Cardiac muscle cell (in vitro differentiated cells and primary cell): ENCODE measurements around the gene ITPRID1. TPM values are rescaled to one million over a fixed set of nuclear protein-coding genes. Genes with fewer than 3 reads are reported as not detected.

Experiments used
- DNase-seq, 2 donors: peaks; one replicate each; pipeline versions ENCODE4 v3.0.0 to v3.0.0-alpha.2; 2010 to 2017; ENCODE audit warnings: low read depth in 1 of 2, low spot score in 1 of 2
- H3K27ac ChIP-seq: fragments of 200-600 bp; sonication (generic); 2 replicates; pipeline ENCODE4 v1.5.1; 2016
- H3K27me3 ChIP-seq: fragments of 200-600 bp; sonication (generic); 2 replicates; pipeline ENCODE4 v1.6.0; 2016; ENCODE audit warnings: control low read depth
- H3K36me3 ChIP-seq: fragments of 200-600 bp; sonication (generic); 2 replicates; pipeline ENCODE4 v1.5.1; 2016; ENCODE audit warnings: control low read depth
- H3K4me1 ChIP-seq: fragments of 200-600 bp; sonication (generic); 2 replicates; pipeline ENCODE4 v1.8.1; 2017; ENCODE audit warnings: low read depth, mild to moderate bottlenecking, mixed run types
- H3K4me3 ChIP-seq: fragments of 200-600 bp; sonication (generic); 2 replicates; pipeline ENCODE4 v1.5.1; 2016; ENCODE audit warnings: mild to moderate bottlenecking
- H3K9me3 ChIP-seq: fragments of 200-600 bp; sonication (generic); 2 replicates; pipeline ENCODE4 v1.5.1; 2017; ENCODE audit warnings: low read depth, mild to moderate bottlenecking, control low read depth
- polyA plus RNA-seq: library from polyadenylated mRNA; unstranded; fragments of >200 nt; fragmentation: Nextera tagmentation; extraction: Ambion mirVana; gene quantifications from 2 replicates; pipeline ENCODE4 v1.2.1, GENCODE V29; 2016
- total RNA-seq: library from RNA; depleted of rRNA; stranded (reverse); fragments of >200 nt; gene quantifications from 2 replicates; pipeline ENCODE4 v1.2.3, GENCODE V29; 2016
- TF ChIP-seq, protein P1 (sequence below): IDR thresholded peaks from 2 replicates; pipeline ENCODE4 v1.5.1; 2012; ENCODE audit warnings: low read depth, mild to moderate bottlenecking, low read length

ITPRID1 gene
- total and polyA plus RNA-seq, 2 experiments from 2014 or later: not detected

DNA sequence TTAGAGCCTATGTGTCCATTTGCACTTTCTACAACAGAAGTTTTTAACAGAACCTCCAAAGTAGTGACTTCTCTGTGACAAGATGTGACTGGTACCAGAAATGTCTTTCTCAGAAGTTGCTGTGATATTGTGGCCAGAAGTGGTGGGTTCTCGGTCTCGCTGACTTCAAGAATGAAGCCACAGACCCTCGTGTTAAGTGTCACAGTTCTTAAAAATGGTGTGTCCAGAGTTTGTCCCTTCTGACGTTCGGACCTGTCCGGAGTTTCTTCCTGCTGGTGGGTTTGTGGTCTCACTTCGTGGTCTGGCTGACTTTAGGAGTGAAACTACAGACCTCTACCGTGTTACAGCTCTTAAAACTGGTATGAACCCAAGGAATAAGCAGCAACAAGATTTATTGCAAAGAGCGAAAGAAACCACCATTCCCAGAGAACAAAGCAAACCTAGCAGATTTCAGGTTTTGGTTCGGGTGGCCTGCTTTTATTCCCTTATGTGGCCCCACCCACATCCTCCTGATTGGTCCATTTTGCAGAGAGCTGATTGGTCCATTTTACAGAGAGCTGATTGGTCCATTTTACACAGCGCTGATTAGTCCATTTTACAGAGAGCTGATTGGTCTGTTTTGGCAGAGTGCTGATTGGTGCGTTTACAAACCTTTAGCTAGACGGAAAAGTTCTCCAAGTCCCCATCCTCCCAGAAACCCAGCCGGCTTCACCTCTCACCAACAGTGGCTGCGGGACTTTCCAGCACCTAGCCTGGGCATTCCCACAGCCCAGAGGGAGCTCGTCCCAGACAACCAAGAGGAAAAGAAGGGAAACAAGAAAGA lies 3.0 kb downstream of the ITPRID1 start:
- no peak for DNase-seq
- TF ChIP-seq, protein P1, sequence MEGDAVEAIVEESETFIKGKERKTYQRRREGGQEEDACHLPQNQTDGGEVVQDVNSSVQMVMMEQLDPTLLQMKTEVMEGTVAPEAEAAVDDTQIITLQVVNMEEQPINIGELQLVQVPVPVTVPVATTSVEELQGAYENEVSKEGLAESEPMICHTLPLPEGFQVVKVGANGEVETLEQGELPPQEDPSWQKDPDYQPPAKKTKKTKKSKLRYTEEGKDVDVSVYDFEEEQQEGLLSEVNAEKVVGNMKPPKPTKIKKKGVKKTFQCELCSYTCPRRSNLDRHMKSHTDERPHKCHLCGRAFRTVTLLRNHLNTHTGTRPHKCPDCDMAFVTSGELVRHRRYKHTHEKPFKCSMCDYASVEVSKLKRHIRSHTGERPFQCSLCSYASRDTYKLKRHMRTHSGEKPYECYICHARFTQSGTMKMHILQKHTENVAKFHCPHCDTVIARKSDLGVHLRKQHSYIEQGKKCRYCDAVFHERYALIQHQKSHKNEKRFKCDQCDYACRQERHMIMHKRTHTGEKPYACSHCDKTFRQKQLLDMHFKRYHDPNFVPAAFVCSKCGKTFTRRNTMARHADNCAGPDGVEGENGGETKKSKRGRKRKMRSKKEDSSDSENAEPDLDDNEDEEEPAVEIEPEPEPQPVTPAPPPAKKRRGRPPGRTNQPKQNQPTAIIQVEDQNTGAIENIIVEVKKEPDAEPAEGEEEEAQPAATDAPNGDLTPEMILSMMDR: no peak
- Histone ChIP-seq H3K4me3 (no peak overlapping the region), H3K27ac (no peak overlapping the region), H3K36me3 (no peaks in the 10 kb centered on the region), H3K27me3 (no peaks in the 10 kb centered on the region), H3K9me3 (no peaks in the 10 kb centered on the region), H3K4me1 (no peaks in the 10 kb centered on the region)

DNA sequence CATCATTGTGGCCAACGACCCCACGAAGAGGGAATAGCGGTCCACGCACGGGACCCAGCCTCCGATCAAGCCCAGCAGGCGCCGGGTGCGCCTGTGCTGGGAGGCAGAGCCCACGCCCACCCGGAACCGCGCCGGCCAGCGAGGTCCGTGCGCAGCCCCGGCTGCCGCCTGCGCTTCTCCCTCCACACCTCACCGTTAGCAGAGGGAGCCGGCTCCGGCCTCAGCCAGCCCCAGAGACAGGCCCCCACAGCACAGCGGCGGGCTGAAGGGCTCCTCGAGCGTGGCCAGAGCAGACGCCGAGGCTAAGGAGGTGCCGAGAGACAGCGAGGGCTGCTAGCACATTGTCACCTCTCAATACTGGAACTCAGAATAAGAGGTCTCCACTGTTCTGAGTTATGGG lies 3.6 kb downstream of the ITPRID1 start:
- Histone ChIP-seq H3K36me3 (no peaks in the 10 kb centered on the region), H3K27ac (no peak overlapping the region), H3K27me3 (no peaks in the 10 kb centered on the region), H3K9me3 (no peaks in the 10 kb centered on the region), H3K4me1 (no peaks in the 10 kb centered on the region), H3K4me3 (no peak overlapping the region)
- TF ChIP-seq, protein P1: no peak
- DNase-seq: no peak

DNA sequence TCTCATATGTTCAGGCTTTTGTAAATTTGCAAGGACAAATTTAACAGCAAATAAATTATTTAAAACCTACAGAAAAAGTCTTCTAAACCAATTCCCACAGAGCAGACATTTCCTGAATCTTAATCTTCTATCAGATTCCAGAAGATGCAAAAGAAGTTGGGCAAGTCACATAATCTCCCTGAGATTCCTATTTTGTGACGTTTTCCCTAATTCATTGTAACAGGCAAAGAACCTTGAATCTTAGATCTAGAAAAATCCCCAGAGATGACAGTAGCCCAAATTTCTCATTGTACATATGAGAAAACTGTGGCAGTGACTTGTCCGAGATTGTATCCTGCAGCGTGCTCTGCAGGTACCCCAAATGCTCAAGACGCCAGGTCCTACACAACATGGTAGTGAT lies 4.9 kb downstream of the ITPRID1 start:
- Histone ChIP-seq H3K27me3 (no peaks in the 10 kb centered on the region), H3K4me3 (no peak overlapping the region), H3K36me3 (no peaks in the 10 kb centered on the region), H3K27ac (no peak overlapping the region), H3K4me1 (no peaks in the 10 kb centered on the region), H3K9me3 (no peaks in the 10 kb centered on the region)
- DNase-seq: no peak
- TF ChIP-seq, protein P1: no peak

DNA sequence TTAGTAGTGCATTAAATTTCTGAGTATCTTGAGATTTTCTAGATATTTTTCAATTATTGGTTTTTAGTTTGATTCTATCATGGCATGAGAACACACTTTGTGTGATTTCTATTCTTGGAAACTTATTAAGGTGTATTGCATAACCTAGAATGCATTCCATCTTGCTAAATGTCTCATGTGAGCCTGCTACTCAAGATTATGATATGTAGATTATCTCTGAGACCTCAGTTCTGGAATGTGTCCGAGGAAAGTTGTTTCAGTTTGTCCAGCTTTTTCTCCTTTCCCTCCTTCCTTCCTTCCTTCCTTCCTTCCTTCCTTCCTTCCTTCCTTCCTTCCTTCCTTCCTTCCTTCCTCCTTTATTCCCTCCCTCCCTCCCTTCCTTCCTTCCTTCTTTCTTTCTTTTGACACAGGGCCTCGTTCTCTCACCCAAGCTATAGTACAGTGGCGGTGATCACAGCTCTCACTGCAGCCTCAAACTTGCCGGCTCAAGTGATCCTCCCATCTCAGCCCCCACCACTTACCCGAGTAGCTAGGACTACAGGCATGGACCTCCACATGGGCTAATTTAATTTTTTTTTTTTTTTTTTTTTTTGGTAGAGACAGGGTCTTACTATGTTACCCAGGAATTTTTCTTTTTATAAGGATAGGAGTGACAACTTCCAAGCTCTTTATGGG lies 7.6 kb downstream of the ITPRID1 start:
- TF ChIP-seq, protein P1: no peak
- H3K9me3 ChIP-seq: no peaks in the 10 kb centered on the region
- no peak overlapping the region for H3K4me3 ChIP-seq
- H3K27ac ChIP-seq: no peak overlapping the region
- no peak for DNase-seq
- no peaks in the 10 kb centered on the region for H3K27me3 ChIP-seq
- no peaks in the 10 kb centered on the region for H3K4me1 ChIP-seq
- no peaks in the 10 kb centered on the region for H3K36me3 ChIP-seq

DNA sequence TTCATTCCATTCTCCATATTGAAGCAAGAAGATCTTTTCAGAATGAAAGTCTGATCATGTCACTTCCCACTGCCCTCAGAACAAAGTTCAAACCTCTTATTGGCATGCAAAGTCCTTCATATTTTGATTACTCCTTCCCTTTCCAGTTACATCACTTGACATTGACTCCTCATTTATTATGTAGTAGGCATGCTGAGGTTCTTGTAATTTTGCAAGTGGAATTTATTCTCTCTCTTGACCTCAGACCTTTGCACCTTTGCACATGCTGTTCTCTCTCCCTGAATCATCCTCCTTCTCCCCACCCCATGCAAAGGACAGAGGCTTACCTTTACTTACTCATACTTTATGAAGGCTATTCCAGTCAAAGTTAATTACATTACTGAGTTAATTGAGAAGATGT lies 13.0 kb downstream of the ITPRID1 start:
- no peak for DNase-seq
- Histone ChIP-seq H3K9me3 (no peaks in the 10 kb centered on the region), H3K27ac (no peak overlapping the region), H3K4me1 (no peaks in the 10 kb centered on the region), H3K4me3 (no peak overlapping the region), H3K36me3 (no peaks in the 10 kb centered on the region), H3K27me3 (no peaks in the 10 kb centered on the region)
- TF ChIP-seq, protein P1: no peak
